DND-41 (cell line): Measurements from ENCODE around the gene CCL2.

Experiments used
- ATAC-seq: fragments of 200-7000 bp; cut with Tn5 transposase; 3 replicates; pipeline ENCODE4 v1.9.1; 2021; ENCODE audit warnings: low read depth; ENCODE audit not compliant: insufficient read depth
- DNase-seq: peaks from one replicate; pipeline ENCODE4 v3.0.0-alpha.2; 2020
- H2AFZ ChIP-seq: 2 replicates; pipeline ENCODE4 v1.6.0; 2012; ENCODE audit warnings: low read depth, low read length
- H3K27ac ChIP-seq: 2 replicates; pipeline ENCODE4 v1.5.1; 2012; ENCODE audit warnings: low read length, inconsistent platforms
- H3K27me3 ChIP-seq: fragments of 200-600 bp; sonication (generic); 2 replicates; pipeline ENCODE4 v1.6.0; 2012; ENCODE audit warnings: low read length, mild to moderate bottlenecking, inconsistent platforms; ENCODE audit not compliant: insufficient read depth, poor library complexity
- H3K36me3 ChIP-seq: 2 replicates; pipeline ENCODE4 v1.5.1; 2012; ENCODE audit warnings: low read length, inconsistent platforms; ENCODE audit not compliant: insufficient read depth
- H3K4me1 ChIP-seq: 2 replicates; pipeline ENCODE4 v1.5.1; 2012; ENCODE audit warnings: mild to moderate bottlenecking, low read length; ENCODE audit not compliant: insufficient read depth
- H3K4me2 ChIP-seq: 2 replicates; pipeline ENCODE4 v1.6.0; 2012; ENCODE audit warnings: mild to moderate bottlenecking, moderate library complexity, low read length, inconsistent platforms; ENCODE audit not compliant: insufficient read depth
- H3K4me3 ChIP-seq, 2 experiments: fragments of 200-600 bp in 1 of 2; shearing (Covaris generic) in 1 of 2; 2 replicates each; pipeline ENCODE4 v1.5.1; 2012 to 2016; ENCODE audit warnings: inconsistent platforms in 2 of 2, low read length in 2 of 2, mild to moderate bottlenecking in 2 of 2, low read depth in 1 of 2, moderate library complexity in 1 of 2
- H3K79me2 ChIP-seq: 2 replicates; pipeline ENCODE4 v1.6.0; 2012; ENCODE audit warnings: low read length, inconsistent platforms; ENCODE audit not compliant: insufficient read depth
- H3K9ac ChIP-seq: 2 replicates; pipeline ENCODE4 v1.6.0; 2012; ENCODE audit warnings: low read depth, mild to moderate bottlenecking, inconsistent platforms, low read length, moderate library complexity
- H3K9me3 ChIP-seq: 2 replicates; pipeline ENCODE4 v1.5.1; 2012; ENCODE audit warnings: low read length, moderate library complexity, mild to moderate bottlenecking, inconsistent platforms; ENCODE audit not compliant: insufficient read depth, severe bottlenecking
- H4K20me1 ChIP-seq: 2 replicates; pipeline ENCODE4 v1.6.0; 2012; ENCODE audit warnings: low read length; ENCODE audit not compliant: insufficient read depth
- EZH2 ChIP-seq: IDR thresholded peaks from 3 replicates; pipeline ENCODE4 v1.6.1; 2012; ENCODE audit warnings: borderline replicate concordance, low read depth, mild to moderate bottlenecking, moderate library complexity, low read length, inconsistent platforms; ENCODE audit not compliant: severe bottlenecking
- TF ChIP-seq, protein P1 (sequence below): IDR thresholded peaks from 2 replicates; pipeline ENCODE4 v1.5.1; 2012; ENCODE audit warnings: borderline replicate concordance, low read length, moderate library complexity, mild to moderate bottlenecking; ENCODE audit not compliant: poor library complexity, severe bottlenecking; ENCODE audit errors: extremely low read depth

CCL2 gene

DNA sequence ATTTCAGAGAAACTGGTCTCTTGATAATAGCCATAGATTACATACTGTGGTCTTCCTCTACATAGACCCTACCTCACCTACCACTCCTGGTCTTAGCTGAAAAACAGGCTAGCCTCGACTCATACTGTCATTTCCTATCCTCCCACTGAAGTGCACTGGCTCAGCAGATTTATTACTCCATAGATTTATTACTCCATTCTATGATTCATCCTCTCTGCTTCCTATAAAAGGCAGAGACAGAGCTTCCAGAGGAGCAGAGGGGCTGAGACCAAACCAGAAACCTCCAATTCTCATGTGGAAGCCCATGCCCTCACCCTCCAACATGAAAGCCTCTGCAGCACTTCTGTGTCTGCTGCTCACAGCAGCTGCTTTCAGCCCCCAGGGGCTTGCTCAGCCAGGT lies 14.9 kb downstream of the CCL2 start, which contains the start of gene CCL7:
CCL7 (plus strand) TSS at position 253 of the 400 bp plus-strand sequence; CDS start at position 323, 70 bp downstream.
- H3K79me2 ChIP-seq, result no peaks in the 10 kb centered on the region
- H3K4me1 ChIP-seq, result no peaks in the 10 kb centered on the region
- H3K27ac ChIP-seq, result no peak within 1 kb of the TSS
- no peak within 1 kb of the TSS for H3K4me3 ChIP-seq
- H4K20me1 ChIP-seq, result no peaks in the 10 kb centered on the region
- no peak within 1 kb of the TSS for H3K4me2 ChIP-seq
- H2AFZ ChIP-seq, result no peak within 1 kb of the TSS
- H3K27me3 ChIP-seq, result peaks cover 6% of the 10 kb centered on the region
- DNase-seq, result no peak
- no peaks in the 10 kb centered on the region for H3K36me3 ChIP-seq
- no peak for ATAC-seq
- TF ChIP-seq EZH2, result no peak
- TF ChIP-seq, protein P1, sequence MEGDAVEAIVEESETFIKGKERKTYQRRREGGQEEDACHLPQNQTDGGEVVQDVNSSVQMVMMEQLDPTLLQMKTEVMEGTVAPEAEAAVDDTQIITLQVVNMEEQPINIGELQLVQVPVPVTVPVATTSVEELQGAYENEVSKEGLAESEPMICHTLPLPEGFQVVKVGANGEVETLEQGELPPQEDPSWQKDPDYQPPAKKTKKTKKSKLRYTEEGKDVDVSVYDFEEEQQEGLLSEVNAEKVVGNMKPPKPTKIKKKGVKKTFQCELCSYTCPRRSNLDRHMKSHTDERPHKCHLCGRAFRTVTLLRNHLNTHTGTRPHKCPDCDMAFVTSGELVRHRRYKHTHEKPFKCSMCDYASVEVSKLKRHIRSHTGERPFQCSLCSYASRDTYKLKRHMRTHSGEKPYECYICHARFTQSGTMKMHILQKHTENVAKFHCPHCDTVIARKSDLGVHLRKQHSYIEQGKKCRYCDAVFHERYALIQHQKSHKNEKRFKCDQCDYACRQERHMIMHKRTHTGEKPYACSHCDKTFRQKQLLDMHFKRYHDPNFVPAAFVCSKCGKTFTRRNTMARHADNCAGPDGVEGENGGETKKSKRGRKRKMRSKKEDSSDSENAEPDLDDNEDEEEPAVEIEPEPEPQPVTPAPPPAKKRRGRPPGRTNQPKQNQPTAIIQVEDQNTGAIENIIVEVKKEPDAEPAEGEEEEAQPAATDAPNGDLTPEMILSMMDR, result no peak
- H3K9ac ChIP-seq, result no peak within 1 kb of the TSS
- no peaks in the 10 kb centered on the region for H3K9me3 ChIP-seq

DNA sequence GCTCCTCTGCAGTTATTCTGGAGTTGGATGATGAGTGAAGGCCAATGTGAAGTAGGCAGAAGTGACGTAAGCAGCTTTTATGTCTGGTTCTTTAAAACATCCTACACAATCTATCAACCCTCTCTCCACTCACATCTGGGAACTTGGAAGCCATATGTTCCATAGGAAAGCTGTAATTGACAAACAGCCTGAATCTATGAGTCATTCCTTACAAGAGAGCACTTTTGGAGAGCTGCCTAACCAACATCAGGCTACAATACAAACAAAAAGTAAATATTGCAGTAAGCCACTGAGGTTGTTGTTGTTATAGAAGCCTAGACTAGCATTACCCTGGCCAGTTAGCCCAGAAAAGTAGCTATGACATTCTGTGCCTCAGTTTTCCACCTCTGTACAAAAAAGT lies 20.8 kb downstream of the CCL2 start:
- H3K4me3 ChIP-seq, result no peak overlapping the region
- no peak overlapping the region for H3K9ac ChIP-seq
- no peak overlapping the region for H3K4me2 ChIP-seq
- H3K27me3 ChIP-seq, result peaks cover 3% of the 10 kb centered on the region
- TF ChIP-seq, protein P1, result no peak
- no peak for TF ChIP-seq EZH2
- no peaks in the 10 kb centered on the region for H3K9me3 ChIP-seq
- no peaks in the 10 kb centered on the region for H3K4me1 ChIP-seq
- H3K36me3 ChIP-seq, result no peaks in the 10 kb centered on the region
- no peak overlapping the region for H3K27ac ChIP-seq
- no peaks in the 10 kb centered on the region for H3K79me2 ChIP-seq
- DNase-seq (no peak), ATAC-seq (no peak)
- no peaks in the 10 kb centered on the region for H4K20me1 ChIP-seq
- H2AFZ ChIP-seq, result no peak overlapping the region

DNA sequence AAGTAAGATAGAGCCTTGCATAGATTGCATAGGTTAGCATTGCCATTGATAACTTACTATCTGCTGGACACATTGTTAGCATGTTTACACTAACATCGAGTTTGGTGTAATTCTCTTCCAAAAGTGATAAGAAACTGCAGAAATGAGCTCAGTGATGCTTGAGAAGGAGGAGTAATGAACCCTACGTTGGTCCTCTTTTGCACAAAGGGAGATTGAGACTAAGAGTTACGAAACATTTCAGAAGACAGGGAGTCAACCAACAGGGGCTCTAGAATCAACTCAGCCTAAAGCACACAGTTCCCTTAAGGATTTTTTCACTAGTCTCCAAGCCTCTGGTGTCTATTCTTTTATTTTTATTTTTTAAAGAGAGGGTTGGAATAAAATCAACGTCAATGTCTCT lies 21.7 kb downstream of the CCL2 start:
- Histone ChIP-seq H3K27me3 (peaks cover 3% of the 10 kb centered on the region), H2AFZ (no peak overlapping the region), H3K9ac (no peak overlapping the region), H3K4me1 (no peaks in the 10 kb centered on the region), H3K4me3 (no peak overlapping the region), H3K9me3 (no peaks in the 10 kb centered on the region), H3K4me2 (no peak overlapping the region), H3K36me3 (no peaks in the 10 kb centered on the region), H3K27ac (no peak overlapping the region), H3K79me2 (no peaks in the 10 kb centered on the region), H4K20me1 (no peaks in the 10 kb centered on the region)
- no peak for ATAC-seq
- no peak for TF ChIP-seq EZH2
- TF ChIP-seq, protein P1, result no peak
- DNase-seq, result no peak

DNA sequence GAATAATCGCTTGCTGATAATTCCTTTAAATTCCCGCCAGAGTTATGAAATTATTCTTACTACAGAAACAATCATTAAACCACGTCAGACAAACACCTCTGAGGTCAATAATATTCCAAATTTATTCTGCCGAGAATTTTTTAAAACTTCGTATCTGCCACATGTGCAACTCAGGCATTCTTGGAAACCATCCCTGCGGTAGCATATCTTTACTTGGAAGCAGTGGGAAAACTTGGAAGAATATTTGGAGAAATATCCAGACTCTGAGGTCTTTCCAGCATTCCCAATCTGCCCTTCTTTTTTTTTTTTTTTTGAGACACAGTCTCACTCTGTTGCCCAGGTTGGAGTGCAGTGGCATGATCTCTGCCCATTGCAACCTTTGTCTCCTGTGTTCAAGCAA lies 28.5 kb downstream of the CCL2 start:
- Histone ChIP-seq H3K4me3 (no peak overlapping the region), H4K20me1 (no peaks in the 10 kb centered on the region), H3K9me3 (no peaks in the 10 kb centered on the region), H3K27ac (no peak overlapping the region), H3K79me2 (no peaks in the 10 kb centered on the region), H2AFZ (no peak overlapping the region), H3K4me2 (no peak overlapping the region), H3K9ac (no peak overlapping the region), H3K4me1 (no peaks in the 10 kb centered on the region), H3K27me3 (peaks cover 6% of the 10 kb centered on the region), H3K36me3 (no peaks in the 10 kb centered on the region)
- TF ChIP-seq, protein P1, result no peak
- TF ChIP-seq EZH2, result no peak
- no peak for ATAC-seq
- no peak for DNase-seq
